ENCODE measurements around the gene SLC4A3.

- TF ChIP-seq EZH2 (IDR thresholded peaks at IDR 0.05; ENCODE audit: low read depth, low read length, severe bottlenecking) (no peak), USF2 (IDR thresholded peaks at IDR 0.05; ENCODE audit: low read length) (no peak), CTCF (IDR thresholded peaks at IDR 0.05; ENCODE audit: control extremely low read depth in 1 of 3, insufficient read depth in 1 of 3, low read depth in 1 of 3, low read length in 3 of 3) (no peak), POLR2A (IDR thresholded peaks at IDR 0.05; ENCODE audit: control extremely low read depth in 1 of 2, low read depth in 2 of 2, low read length in 2 of 2) (no peak)
Observed at GRCh38 chr2:219672406-219672805, 45.0 kb downstream of the SLC4A3 start.
